Osteocyte (in vitro differentiated cells): ENCODE measurements around the gene LTF. TPM values are rescaled to one million over a fixed set of nuclear protein-coding genes. Genes with fewer than 3 reads are reported as not detected.
"Not testable (repeated sequence)": the region's sequence is repeated elsewhere in the genome, so short reads cannot be mapped to it uniquely, and the experiment has no call there.

Experiments used
- DNase-seq: peaks from one replicate; pipeline ENCODE4 v3.0.0; 2021; ENCODE audit warnings: mixed read lengths; ENCODE audit not compliant: unreplicated experiment; ENCODE audit errors: extremely low spot score
- H3K27ac Mint-ChIP-seq: one replicate; pipeline ENCODE4 v1.8.0; 2021; ENCODE audit warnings: mild to moderate bottlenecking, mixed read lengths; ENCODE audit not compliant: unreplicated experiment
- H3K27me3 Mint-ChIP-seq: one replicate; pipeline ENCODE4 v1.8.0; 2021; ENCODE audit warnings: mixed read lengths; ENCODE audit not compliant: unreplicated experiment
- H3K36me3 Mint-ChIP-seq: one replicate; pipeline ENCODE4 v1.8.0; 2021; ENCODE audit warnings: mixed read lengths; ENCODE audit not compliant: unreplicated experiment
- H3K4me1 Mint-ChIP-seq: one replicate; pipeline ENCODE4 v1.8.0; 2021; ENCODE audit warnings: mixed read lengths; ENCODE audit not compliant: unreplicated experiment
- H3K4me3 Mint-ChIP-seq: one replicate; pipeline ENCODE4 v1.8.0; 2021; ENCODE audit warnings: mild to moderate bottlenecking, moderate library complexity, mixed read lengths; ENCODE audit not compliant: unreplicated experiment
- H3K9me3 Mint-ChIP-seq: one replicate; pipeline ENCODE4 v1.8.0; 2021; ENCODE audit warnings: mixed read lengths; ENCODE audit not compliant: unreplicated experiment
- CTCF ChIP-seq: fragments of 200-600 bp; sonication (generic); IDR thresholded peaks from 2 replicates; pipeline ENCODE4 v1.5.0; 2021; ENCODE audit warnings: antibody characterized with exemption, mild to moderate bottlenecking, moderate library complexity
- total RNA-seq: library from RNA; stranded (reverse); gene quantifications from 2 replicates; pipeline ENCODE4 v1.2.1, GENCODE V29; 2021

Gene LTF
- total RNA-seq, 1 donor from 2014 or later = not detected

GRCh38 chr3:46406788-46407611, 57.7 kb downstream of the LTF start, which contains the start of the genes CCR5AS and CCRL2:
TSS of gene CCR5AS (minus strand) at chr3:46407066.
TSS of gene CCRL2 (plus strand) at chr3:46407259. CDS start at chr3:46408080, 821 bp downstream.
- Mint-ChIP-seq H3K36me3 (no peaks in the 10 kb centered on the region), H3K4me3 (peak within 1 kb of the TSS; percentile 56), H3K27ac (peak within 1 kb of the TSS; percentile 75), H3K27me3 (no peaks in the 10 kb centered on the region), H3K4me1 (peaks cover 34% of the 10 kb centered on the region), H3K9me3 (peaks cover 4% of the 10 kb centered on the region)
- no peak for DNase-seq
- no peak for TF ChIP-seq CTCF

- no peak for DNase-seq
- peak overlapping the region; percentile 75 for H3K27ac Mint-ChIP-seq
- no peak overlapping the region for H3K4me3 Mint-ChIP-seq
- H3K27me3 Mint-ChIP-seq = no peaks in the 10 kb centered on the region
- H3K36me3 Mint-ChIP-seq = no peaks in the 10 kb centered on the region
- TF ChIP-seq CTCF = no peak
- H3K9me3 Mint-ChIP-seq = peaks cover 4% of the 10 kb centered on the region
- H3K4me1 Mint-ChIP-seq = peaks cover 34% of the 10 kb centered on the region
Measured at GRCh38 chr3:46406443-46406787, 58.3 kb downstream of the LTF start.

GRCh38 chr3:46405301-46406019, 59.2 kb downstream of the LTF start:
- TF ChIP-seq CTCF = no peak
- peaks cover 4% of the 10 kb centered on the region for H3K9me3 Mint-ChIP-seq
- no peaks in the 10 kb centered on the region for H3K27me3 Mint-ChIP-seq
- no peaks in the 10 kb centered on the region for H3K36me3 Mint-ChIP-seq
- no peak overlapping the region for H3K27ac Mint-ChIP-seq
- peaks cover 34% of the 10 kb centered on the region for H3K4me1 Mint-ChIP-seq
- H3K4me3 Mint-ChIP-seq = no peak overlapping the region
- DNase-seq = no peak

- not testable (repeated sequence) for H3K36me3 Mint-ChIP-seq, DNase-seq, H3K27ac Mint-ChIP-seq, H3K4me3 Mint-ChIP-seq, H3K9me3 Mint-ChIP-seq, H3K27me3 Mint-ChIP-seq
- peaks cover 33% of the 10 kb centered on the region for H3K4me1 Mint-ChIP-seq
Measured at GRCh38 chr3:46402902-46403301, 61.8 kb downstream of the LTF start.

GRCh38 chr3:46401579-46401978, 63.1 kb downstream of the LTF start:
- DNase-seq = no peak
- Mint-ChIP-seq H3K4me1 (peaks cover 20% of the 10 kb centered on the region), H3K27me3 (peaks cover 2% of the 10 kb centered on the region), H3K4me3 (no peak overlapping the region), H3K27ac (no peak overlapping the region), H3K9me3 (peaks cover 8% of the 10 kb centered on the region), H3K36me3 (no peaks in the 10 kb centered on the region)
- no peak for TF ChIP-seq CTCF
